Stimulated activated CD8-positive, alpha-beta memory T cell treated with anti-CD3 and anti-CD28 coated beads, Interleukin-2, amount 100 ng/mL, for 48 hours (primary cell): ENCODE results near the gene RAD23A.
"Not testable (repeated sequence)": the region's sequence is repeated elsewhere in the genome, so short reads cannot be mapped to it uniquely, and the experiment has no call there.

Source experiments
- DNase-seq, 2 donors: peaks; one replicate each; pipeline ENCODE4 v3.0.0-alpha.2; 2020; ENCODE audit warnings: low read depth in 2 of 2

Gene RAD23A

GRCh38 chr19:12937927-12938778 lies 7.5 kb upstream of the RAD23A start, which contains the start of gene CALR:
Gene CALR (plus strand): TSS chr19:12938609. CDS start chr19:12938680, 71 bp downstream.
- peak; percentile 98 to 100 for DNase-seq

- DNase-seq = no peak
Observed at GRCh38 chr19:12938779-12939601, 6.7 kb upstream of the RAD23A start.

GRCh38 chr19:12939975-12940423 lies 5.7 kb upstream of the RAD23A start:
- no peak for DNase-seq

- no peak for DNase-seq
Observed at GRCh38 chr19:12940897-12941296, 4.8 kb upstream of the RAD23A start.

GRCh38 chr19:12943437-12944044 lies 2.1 kb upstream of the RAD23A start:
- no peak for DNase-seq

- no peak for DNase-seq
Observed at GRCh38 chr19:12944104-12944674, 1.5 kb upstream of the RAD23A start.

GRCh38 chr19:12946092-12946721 lies 545 bp downstream of the RAD23A start:
- DNase-seq = peak; percentile 40 to 43

GRCh38 chr19:12946731-12947496 lies 1.3 kb downstream of the RAD23A start:
- DNase-seq = no peak

- DNase-seq = no peak
Observed at GRCh38 chr19:12947702-12948611, 2.3 kb downstream of the RAD23A start.

- DNase-seq = no peak
Observed at GRCh38 chr19:12948612-12949362, 3.1 kb downstream of the RAD23A start.

GRCh38 chr19:12949363-12950283 lies 4.0 kb downstream of the RAD23A start:
- DNase-seq = no peak

- DNase-seq = not testable (repeated sequence)
Observed at GRCh38 chr19:12952050-12952449, 6.4 kb downstream of the RAD23A start.

- no peak for DNase-seq
Observed at GRCh38 chr19:12952488-12953137, 7.0 kb downstream of the RAD23A start.

- DNase-seq = no peak
Observed at GRCh38 chr19:12953138-12953798, 7.6 kb downstream of the RAD23A start.

GRCh38 chr19:12953799-12954611 lies 8.3 kb downstream of the RAD23A start:
- DNase-seq = no peak

- no peak for DNase-seq
Observed at GRCh38 chr19:12954612-12954962, 8.9 kb downstream of the RAD23A start.
